ENCODE measurements around the gene NT5C3B. TPM values are rescaled to one million over a fixed set of nuclear protein-coding genes. Genes with fewer than 3 reads are reported as not detected.
A peak's percentile ranks its signal among the peaks of the same experiment; 100 is the strongest.

NT5C3B gene
- total RNA-seq, 1 experiment from 2014 or later, result 62.0 TPM

DNA sequence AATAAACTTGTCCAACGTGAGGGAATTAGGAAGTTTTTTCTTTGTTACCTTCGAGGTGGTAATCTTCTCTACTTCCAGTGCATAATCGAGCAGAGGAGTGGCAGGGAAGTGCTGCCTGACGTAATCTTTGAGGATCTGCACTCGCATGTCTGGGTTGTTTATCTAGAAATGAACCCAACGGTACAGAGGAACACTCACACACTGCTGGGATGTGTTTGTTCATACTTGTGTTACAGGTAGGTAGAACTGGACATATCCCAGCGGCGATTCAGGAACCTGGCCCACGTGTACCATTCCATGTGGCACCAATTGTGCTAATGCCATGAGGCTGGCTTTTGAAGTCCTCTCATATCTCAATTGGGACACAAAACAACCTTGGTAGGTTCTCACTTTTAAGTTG, 33.4 kb upstream of the NT5C3B start:
- Mint-ChIP-seq H3K4me3 (ENCODE audit: low read depth, unreplicated experiment) (no peak overlapping the region), H3K9me3 (ENCODE audit: low read depth, unreplicated experiment) (no peaks in the 10 kb centered on the region), H3K36me3 (ENCODE audit: insufficient read depth, unreplicated experiment) (peaks cover 77% of the 10 kb centered on the region), H3K27ac (ENCODE audit: unreplicated experiment) (no peak overlapping the region), H3K4me1 (ENCODE audit: low read depth, unreplicated experiment) (no peaks in the 10 kb centered on the region), H3K27me3 (ENCODE audit: unreplicated experiment) (no peaks in the 10 kb centered on the region)
- CTCF ChIA-PET, result no interaction called here
- intact Hi-C loops (cut with micrococcal nuclease; ENCODE audit: unreplicated experiment), result no loop called here
- TF ChIP-seq, protein P1, sequence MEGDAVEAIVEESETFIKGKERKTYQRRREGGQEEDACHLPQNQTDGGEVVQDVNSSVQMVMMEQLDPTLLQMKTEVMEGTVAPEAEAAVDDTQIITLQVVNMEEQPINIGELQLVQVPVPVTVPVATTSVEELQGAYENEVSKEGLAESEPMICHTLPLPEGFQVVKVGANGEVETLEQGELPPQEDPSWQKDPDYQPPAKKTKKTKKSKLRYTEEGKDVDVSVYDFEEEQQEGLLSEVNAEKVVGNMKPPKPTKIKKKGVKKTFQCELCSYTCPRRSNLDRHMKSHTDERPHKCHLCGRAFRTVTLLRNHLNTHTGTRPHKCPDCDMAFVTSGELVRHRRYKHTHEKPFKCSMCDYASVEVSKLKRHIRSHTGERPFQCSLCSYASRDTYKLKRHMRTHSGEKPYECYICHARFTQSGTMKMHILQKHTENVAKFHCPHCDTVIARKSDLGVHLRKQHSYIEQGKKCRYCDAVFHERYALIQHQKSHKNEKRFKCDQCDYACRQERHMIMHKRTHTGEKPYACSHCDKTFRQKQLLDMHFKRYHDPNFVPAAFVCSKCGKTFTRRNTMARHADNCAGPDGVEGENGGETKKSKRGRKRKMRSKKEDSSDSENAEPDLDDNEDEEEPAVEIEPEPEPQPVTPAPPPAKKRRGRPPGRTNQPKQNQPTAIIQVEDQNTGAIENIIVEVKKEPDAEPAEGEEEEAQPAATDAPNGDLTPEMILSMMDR (IDR thresholded peaks at IDR 0.05; ENCODE audit: unreplicated experiment), result no peak
- BruUV-seq (replicated peaks), result no TSS peak
- no peak for DNase-seq

DNA sequence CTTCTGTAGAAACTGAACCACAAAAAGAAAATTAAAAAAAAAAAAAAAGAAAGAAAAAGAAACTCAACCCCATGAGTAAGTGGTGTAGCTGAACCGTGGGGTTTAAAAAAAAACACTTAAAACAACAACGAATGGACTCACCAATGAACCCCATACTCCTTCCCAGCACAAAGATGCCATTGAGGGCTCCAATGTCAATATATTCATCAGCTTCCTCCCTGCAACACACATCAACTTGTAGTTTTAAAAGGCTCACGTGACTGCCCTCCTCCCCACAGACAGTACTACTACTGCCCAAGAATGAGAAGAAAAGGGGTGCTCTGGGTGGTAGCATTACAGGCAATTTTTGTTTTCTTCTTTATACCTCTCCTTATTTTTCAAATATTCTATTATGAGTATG, 32.5 kb upstream of the NT5C3B start:
- no peaks in the 10 kb centered on the region for H3K27me3 Mint-ChIP-seq (ENCODE audit: unreplicated experiment)
- intact Hi-C loops (cut with micrococcal nuclease; ENCODE audit: unreplicated experiment), result no loop called here
- no peaks in the 10 kb centered on the region for H3K4me1 Mint-ChIP-seq (ENCODE audit: low read depth, unreplicated experiment)
- H3K4me3 Mint-ChIP-seq (ENCODE audit: low read depth, unreplicated experiment), result no peak overlapping the region
- TF ChIP-seq, protein P1 (IDR thresholded peaks at IDR 0.05; ENCODE audit: unreplicated experiment), result no peak
- CTCF ChIA-PET, result no interaction called here
- H3K9me3 Mint-ChIP-seq (ENCODE audit: low read depth, unreplicated experiment), result no peaks in the 10 kb centered on the region
- no peak for DNase-seq
- no peak overlapping the region for H3K27ac Mint-ChIP-seq (ENCODE audit: unreplicated experiment)
- BruUV-seq (replicated peaks), result no TSS peak
- H3K36me3 Mint-ChIP-seq (ENCODE audit: insufficient read depth, unreplicated experiment), result peaks cover 69% of the 10 kb centered on the region

DNA sequence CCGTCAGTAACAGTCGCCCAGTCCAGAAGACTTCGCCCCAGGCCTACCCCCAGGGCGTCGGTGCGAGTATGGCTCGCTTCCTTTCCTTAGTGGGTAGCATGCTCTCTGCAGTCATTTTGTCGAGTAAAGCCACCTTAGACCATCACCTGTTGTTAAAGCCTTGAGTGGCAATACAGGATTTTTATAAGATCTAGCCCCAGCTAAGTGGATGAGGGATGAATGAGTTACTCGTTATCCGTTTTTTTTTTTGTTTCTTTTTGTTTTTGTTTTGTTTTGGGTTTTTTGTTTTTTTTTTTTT, 29.5 kb upstream of the NT5C3B start:
- Mint-ChIP-seq H3K27me3 (ENCODE audit: unreplicated experiment) (no peaks in the 10 kb centered on the region), H3K4me3 (ENCODE audit: low read depth, unreplicated experiment) (no peak overlapping the region), H3K36me3 (ENCODE audit: insufficient read depth, unreplicated experiment) (peaks cover 38% of the 10 kb centered on the region), H3K4me1 (ENCODE audit: low read depth, unreplicated experiment) (peaks cover 9% of the 10 kb centered on the region), H3K9me3 (ENCODE audit: low read depth, unreplicated experiment) (no peaks in the 10 kb centered on the region), H3K27ac (ENCODE audit: unreplicated experiment) (peak overlapping the region; percentile 42)
- TF ChIP-seq, protein P1 (IDR thresholded peaks at IDR 0.05; ENCODE audit: unreplicated experiment), result no peak
- intact Hi-C loops (cut with micrococcal nuclease; ENCODE audit: unreplicated experiment), result no loop called here
- DNase-seq, result no peak
- CTCF ChIA-PET, result interaction anchor here (0.7 to 1.9 kb wide), 4 partner anchors 14 to 242 kb away, joined by 3 to 7 read pairs (median 4); partner anchors contain the start of gene EIF1
- no TSS peak for BruUV-seq (replicated peaks)

DNA sequence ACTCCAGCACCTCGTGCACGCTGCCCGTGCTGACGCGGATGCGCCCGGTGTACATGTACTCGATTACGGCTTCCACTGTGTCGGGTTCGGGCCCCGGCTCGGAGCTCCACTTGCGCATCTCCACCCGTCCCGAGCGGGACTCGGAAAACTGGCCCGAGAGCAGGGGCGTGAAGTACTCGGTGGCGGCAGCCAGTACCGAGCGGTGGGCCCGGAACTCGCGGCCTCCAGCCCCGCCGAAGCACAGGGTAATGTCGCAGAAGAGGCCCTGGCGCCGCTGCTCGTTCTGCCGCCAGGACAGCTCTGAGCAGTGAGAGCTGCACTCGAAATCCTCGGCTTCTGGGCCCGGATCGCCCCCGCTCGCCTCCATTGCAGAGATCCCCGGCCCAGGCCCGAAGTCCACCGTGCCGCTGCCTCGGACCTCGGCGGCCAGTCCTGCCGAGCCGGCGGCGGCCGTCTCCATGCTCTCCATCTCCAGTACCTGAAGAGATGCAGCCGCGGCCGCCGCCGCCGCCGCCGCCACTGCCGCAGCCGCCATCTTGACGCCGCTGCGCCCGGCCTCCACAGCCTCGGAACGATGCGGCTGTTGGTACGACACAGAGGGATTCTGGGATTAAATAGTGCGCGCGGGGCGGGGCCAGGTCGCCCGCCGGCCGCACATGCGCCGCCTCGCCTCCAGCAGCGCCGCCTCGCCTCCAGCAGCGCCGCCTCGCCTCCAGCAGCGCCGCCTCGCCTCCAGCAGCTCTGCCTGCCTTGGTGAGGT, 29.0 kb upstream of the NT5C3B start, which contains the start of gene KLHL11:
TSS of gene KLHL11 (minus strand) at position 588 of the 760 bp plus-strand sequence. CDS start at position 535, 53 bp downstream.
- CTCF ChIA-PET, result interaction anchor here (0.6 to 1.9 kb wide), 9 partner anchors 9 to 243 kb away, joined by 3 to 7 read pairs (median 4); partner anchors contain the start of genes ACLY, EIF1 and ODAD4
- H3K9me3 Mint-ChIP-seq (ENCODE audit: low read depth, unreplicated experiment), result no peaks in the 10 kb centered on the region
- no peaks in the 10 kb centered on the region for H3K27me3 Mint-ChIP-seq (ENCODE audit: unreplicated experiment)
- H3K4me3 Mint-ChIP-seq (ENCODE audit: low read depth, unreplicated experiment), result no peak within 1 kb of the TSS
- peak within 1 kb of the TSS; percentile 42 for H3K27ac Mint-ChIP-seq (ENCODE audit: unreplicated experiment)
- DNase-seq, result peak; percentile 95
- TF ChIP-seq, protein P1 (IDR thresholded peaks at IDR 0.05; ENCODE audit: unreplicated experiment), result no peak
- peaks cover 33% of the 10 kb centered on the region for H3K36me3 Mint-ChIP-seq (ENCODE audit: insufficient read depth, unreplicated experiment)
- intact Hi-C loops (cut with micrococcal nuclease; ENCODE audit: unreplicated experiment), result no loop called here
- BruUV-seq (replicated peaks), result no TSS peak
- peaks cover 9% of the 10 kb centered on the region for H3K4me1 Mint-ChIP-seq (ENCODE audit: low read depth, unreplicated experiment)

All from Calu3 (cell line).